SK-N-SH (cell line): Measurements from ENCODE around the gene IQGAP2. TPM values are rescaled to one million over a fixed set of nuclear protein-coding genes. Genes with fewer than 3 reads are reported as not detected.

Source experiments
- CTCF ChIA-PET: fragments of 300-600, 350-600 bp; formaldehyde crosslinking; extraction: SDS; loops from one replicate; lab custom pipeline; 2021; lab: Yijun Ruan, JAX
- POLR2A ChIA-PET: fragments of 350-600 bp; sonication (Branson Sonifier 250); formaldehyde crosslinking; extraction: SDS; loops from one replicate; lab custom pipeline; 2020; ENCODE audit warnings: antibody characterized with exemption, inconsistent platforms; lab: Yijun Ruan, JAX
- DNase-seq: peaks from one replicate; pipeline ENCODE4 v3.0.0; 2012
- H2AFZ ChIP-seq: fragments of 200-600 bp; sonication (generic); 2 replicates; pipeline ENCODE4 v1.8.1; 2016; ENCODE audit warnings: antibody characterized with exemption, mild to moderate bottlenecking, low read depth
- H3F3A ChIP-seq: fragments of 200-600 bp; sonication (generic); replicated peaks from 2 replicates; pipeline ENCODE3; 2016; ENCODE audit warnings: antibody characterized with exemption, mild to moderate bottlenecking; ENCODE audit not compliant: insufficient read depth
- H3K27ac ChIP-seq, 2 experiments: fragments of 200-500 bp in 1 of 2; fragments of 200-600 bp in 1 of 2; sonication (Bioruptor generic) in 1 of 2; sonication (generic), shearing (Covaris generic) in 1 of 2; 2 replicates each; pipeline versions ENCODE4 v1.5.1 to v1.6.1; 2014 to 2016; ENCODE audit warnings: low read depth in 2 of 2, inconsistent platforms in 1 of 2, low read length in 1 of 2, mild to moderate bottlenecking in 1 of 2, mixed read lengths in 1 of 2
- H3K27me3 ChIP-seq: fragments of 200-600 bp; sonication (generic), shearing (Covaris generic); 2 replicates; pipeline ENCODE4 v1.6.1; 2016; ENCODE audit warnings: mixed run types; ENCODE audit not compliant: insufficient read depth
- H3K36me3 ChIP-seq, 2 experiments: fragments of 200-500 bp in 1 of 2; fragments of 200-600 bp in 1 of 2; sonication (Bioruptor generic) in 1 of 2; sonication (generic) in 1 of 2; replicated peaks in 1 of 2; 2 replicates each; pipeline versions ENCODE3 to v1.5.1; 2014 to 2016; ENCODE audit warnings: low read length in 1 of 2, mild to moderate bottlenecking in 1 of 2; ENCODE audit not compliant: insufficient read depth in 2 of 2, control insufficient read depth in 1 of 2
- H3K4me1 ChIP-seq, 2 experiments: fragments of 200-500 bp in 1 of 2; fragments of 200-600 bp in 1 of 2; sonication (Bioruptor generic) in 1 of 2; sonication (generic), shearing (Covaris generic) in 1 of 2; 2 replicates each; pipeline versions ENCODE4 v1.5.1 to v1.6.1; 2014 to 2016; ENCODE audit warnings: low read depth in 1 of 2, low read length in 1 of 2, mixed run types in 1 of 2; ENCODE audit not compliant: insufficient read depth in 2 of 2, control insufficient read depth in 1 of 2
- H3K4me2 ChIP-seq: fragments of 200-600 bp; sonication (generic), shearing (Covaris generic); 2 replicates; pipeline ENCODE4 v1.6.1; 2017; ENCODE audit warnings: mixed run types
- H3K4me3 ChIP-seq, 2 experiments: fragments of 200-500 bp in 1 of 2; fragments of 200-600 bp in 1 of 2; sonication (Bioruptor generic) in 1 of 2; sonication (generic), shearing (Covaris generic) in 1 of 2; 2 replicates each; pipeline versions ENCODE4 v1.5.1 to v1.8.1; 2014 to 2016; ENCODE audit warnings: low read depth in 2 of 2, inconsistent platforms in 1 of 2, low read length in 1 of 2, mild to moderate bottlenecking in 1 of 2, mixed read lengths in 1 of 2, moderate library complexity in 1 of 2
- H3K79me2 ChIP-seq: fragments of 200-600 bp; sonication (generic); 2 replicates; pipeline ENCODE4 v1.8.1; 2017; ENCODE audit warnings: mild to moderate bottlenecking; ENCODE audit not compliant: insufficient read depth
- H3K9ac ChIP-seq: fragments of 200-600 bp; sonication (generic); 2 replicates; pipeline ENCODE4 v1.6.1; 2017; ENCODE audit warnings: mixed run types
- H3K9me2 ChIP-seq: fragments of 200-600 bp; sonication (generic); 2 replicates; pipeline ENCODE4 v1.6.1; 2017; ENCODE audit warnings: mixed run types
- H3K9me3 ChIP-seq: fragments of 200-600 bp; sonication (generic); 2 replicates; pipeline ENCODE4 v1.6.1; 2017; ENCODE audit warnings: mixed run types, mild to moderate bottlenecking, moderate library complexity
- H4K20me1 ChIP-seq: fragments of 200-600 bp; sonication (generic); 2 replicates; pipeline ENCODE4 v1.6.1; 2017; ENCODE audit warnings: mild to moderate bottlenecking, mixed run types; ENCODE audit not compliant: insufficient read depth
- CHD2 ChIP-seq: fragments of 150-350 bp; IDR thresholded peaks from 2 replicates; pipeline ENCODE4 v1.6.1; 2018; ENCODE audit warnings: low read length; ENCODE audit not compliant: partially characterized antibody
- EP300 ChIP-seq, 2 experiments: IDR thresholded peaks; 2 replicates each; pipeline versions ENCODE4 v1.4.0 to v1.6.1; 2012; ENCODE audit warnings: borderline replicate concordance in 1 of 2, low read depth in 1 of 2, low read length in 1 of 2
- FOXJ3 ChIP-seq: sonication (generic); formaldehyde crosslinking; IDR thresholded peaks from 2 replicates; pipeline ENCODE4 v1.5.1; 2020; ENCODE audit warnings: mild to moderate bottlenecking, missing genetic modification reagents
- FOXM1 ChIP-seq: IDR thresholded peaks from 2 replicates; pipeline ENCODE4 v1.4.0; 2012; ENCODE audit warnings: low read depth, mild to moderate bottlenecking
- MEF2A ChIP-seq: IDR thresholded peaks from 2 replicates; pipeline ENCODE4 v1.4.0; 2012; ENCODE audit warnings: low read depth, borderline replicate concordance
- NFIC ChIP-seq: IDR thresholded peaks from 2 replicates; pipeline ENCODE4 v1.4.0; 2012; ENCODE audit warnings: borderline replicate concordance
- PBX3 ChIP-seq: IDR thresholded peaks from 2 replicates; pipeline ENCODE4; 2012
- RCOR1 ChIP-seq: fragments of 150-350 bp; IDR thresholded peaks from 2 replicates; pipeline ENCODE4 v1.6.1; 2017; ENCODE audit warnings: antibody characterized with exemption, low read length
- REST ChIP-seq: IDR thresholded peaks from 2 replicates; pipeline ENCODE4 v1.6.1; 2012; ENCODE audit warnings: mild to moderate bottlenecking, low read depth, low read length, moderate library complexity
- RXRA ChIP-seq: IDR thresholded peaks from 2 replicates; pipeline ENCODE4 v1.4.0; 2012; ENCODE audit warnings: low read depth, mild to moderate bottlenecking, borderline replicate concordance
- SIN3A ChIP-seq: IDR thresholded peaks from 2 replicates; pipeline ENCODE4 v1.6.1; 2012; ENCODE audit warnings: low read depth, mild to moderate bottlenecking, low read length, moderate library complexity, borderline replicate concordance
- TCF12 ChIP-seq: IDR thresholded peaks from 2 replicates; pipeline ENCODE4 v1.4.0; 2012
- USF1 ChIP-seq: IDR thresholded peaks from 2 replicates; pipeline ENCODE4 v1.4.0; 2012; ENCODE audit warnings: low read depth, borderline replicate concordance
- YY1 ChIP-seq: IDR thresholded peaks from 2 replicates; pipeline ENCODE4 v1.4.0; 2012; ENCODE audit warnings: low read depth, mild to moderate bottlenecking
- WGBS: methylation state at CpG from one replicate; pipeline ENCODE4 v1.1.6; 2017; ENCODE audit warnings: low lambda C conversion rate; 5-methylcytosine and 5-hydroxymethylcytosine counted together
- polyA plus RNA-seq, 3 experiments: library from polyadenylated mRNA; depleted of rRNA; stranded (reverse); fragments of >200 nt; gene quantifications; 2 replicates each; pipeline ENCODE4 v1.2.3, GENCODE V29; 2012

IQGAP2 gene
- polyA plus RNA-seq, 1 of the 3 experiments (the other 2 are of a cell fraction) = 2.1 TPM

GRCh38 chr5:76689321-76690036 lies 286.4 kb downstream of the IQGAP2 start (continued):
- TF ChIP-seq SIN3A (no peak), USF1 (peak; percentile 81), FOXJ3 (CRISPR knock-in tag) (no peak), CHD2 (no peak), EP300 (IDR thresholded peaks at IDR 0.05; ENCODE audit: borderline replicate concordance in 1 of 2, low read depth in 1 of 2, low read length in 1 of 2) (peak; percentile 73 to 99), RXRA (peak; percentile 89), TCF12 (peak; percentile 99), RCOR1 (no peak), REST (no peak)

GRCh38 chr5:76690037-76690679 lies 287.1 kb downstream of the IQGAP2 start:
- no peaks in the 10 kb centered on the region for H3K9me2 ChIP-seq
- H3F3A ChIP-seq = peaks cover 41% of the 10 kb centered on the region
- H3K4me1 ChIP-seq = peaks cover 6 to 46% of the 10 kb centered on the region in 2 experiments
- no peaks in the 10 kb centered on the region for H3K9me3 ChIP-seq
- H3K9ac ChIP-seq = peak overlapping the region; percentile 67; the same call in 1 of the 2 replicates
- H3K36me3 ChIP-seq = no peaks in the 10 kb centered on the region
- TF ChIP-seq FOXM1 (no peak), NFIC (0 out of 2 replicates have a peak, but pooled peaks have one; percentile 30), REST (0 out of 2 replicates have a peak, but pooled peaks have one; percentile 27), PBX3 (peak; percentile 82), MEF2A (peak; percentile 48), YY1 (0 out of 2 replicates have a peak, but pooled peaks have one; percentile 40), TCF12 (no peak; the same call in 1 of the 2 replicates), EP300 (IDR thresholded peaks at IDR 0.05; ENCODE audit: borderline replicate concordance in 1 of 2, low read depth in 1 of 2, low read length in 1 of 2) (peak in 1 of 2 experiments; percentile 73; a peak in 2 of 4 replicates)
- H3K27ac ChIP-seq = peak overlapping the region; percentile 94 to 98
- ChIA-PET CTCF (no interaction called here), POLR2A (no interaction called here)
- no peaks in the 10 kb centered on the region for H4K20me1 ChIP-seq
- H2AFZ ChIP-seq = peak overlapping the region; percentile 27; the same call in 1 of the 2 replicates
- H3K27me3 ChIP-seq = no peaks in the 10 kb centered on the region
- 29% methylated on average over 3 of the region's 3 CpGs for WGBS
- H3K4me3 ChIP-seq = no peak overlapping the region
- DNase-seq = no peak
- no peaks in the 10 kb centered on the region for H3K79me2 ChIP-seq
- H3K4me2 ChIP-seq = peak overlapping the region; percentile 63
